GM11168 (cell line): Measurements from ENCODE around the gene INTS13.
"Not testable (repeated sequence)": the region's sequence is repeated elsewhere in the genome, so short reads cannot be mapped to it uniquely, and the experiment has no call there.

ENCODE experiments used
- in situ Hi-C: fragments of 300-500 bp; cut with MboI; formaldehyde crosslinking; loops from one replicate; pipeline ENCODE4 v1.12.0; 2022; ENCODE audit warnings: low sequenced_read_pairs; ENCODE audit not compliant: unreplicated experiment

Gene INTS13

DNA sequence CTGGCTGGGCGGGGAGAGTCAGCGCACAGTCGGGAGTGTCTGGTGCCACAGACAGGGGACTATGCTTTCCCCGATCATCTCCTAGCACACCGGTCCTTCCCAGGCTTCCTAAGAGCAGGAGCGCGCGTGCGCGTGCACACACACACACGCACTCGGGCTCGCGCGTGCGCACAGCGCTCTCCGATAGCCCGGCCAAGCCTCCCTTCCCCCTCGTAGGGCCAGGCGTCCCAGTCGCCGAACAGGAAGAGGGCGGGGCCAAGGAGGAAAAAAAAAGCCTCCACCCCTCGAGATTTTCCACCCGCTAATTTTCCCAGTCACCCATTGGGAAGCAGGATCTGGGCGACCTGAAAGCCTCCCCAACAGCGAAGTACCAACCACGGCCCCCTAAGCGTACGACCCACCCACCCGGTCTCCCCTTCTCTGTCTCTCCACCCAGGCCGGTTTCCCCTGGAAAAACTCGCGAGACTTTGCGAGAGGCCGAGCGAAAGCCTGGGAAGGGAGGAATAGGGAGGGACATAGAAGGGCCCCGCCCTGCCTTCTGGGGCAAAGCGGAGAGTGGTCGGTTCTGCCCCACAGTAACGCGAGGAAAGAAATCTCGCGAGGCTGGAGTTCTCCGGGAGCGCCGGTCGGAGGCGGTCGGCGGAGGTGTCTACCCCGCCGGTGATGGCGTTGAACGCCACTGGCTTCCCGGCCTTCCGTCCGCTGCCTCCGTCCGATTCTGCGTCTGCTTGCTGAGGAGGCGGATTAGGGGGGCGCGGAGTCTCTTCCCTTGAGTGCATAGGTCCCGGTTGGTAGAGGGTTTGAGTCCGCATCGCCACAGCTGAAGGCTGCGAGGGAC is at the start of gene INTS13, which contains the start of gene FGFR1OP2:
TSS of gene INTS13 (minus strand) at position 119 of the 838 bp plus-strand sequence. CDS start 1,178 bp downstream, outside the sequence.
TSS of gene FGFR1OP2 (plus strand) at position 608 of the 838 bp plus-strand sequence. CDS start 15,689 bp downstream, outside the sequence.
- in situ Hi-C loops, result no loop called here

DNA sequence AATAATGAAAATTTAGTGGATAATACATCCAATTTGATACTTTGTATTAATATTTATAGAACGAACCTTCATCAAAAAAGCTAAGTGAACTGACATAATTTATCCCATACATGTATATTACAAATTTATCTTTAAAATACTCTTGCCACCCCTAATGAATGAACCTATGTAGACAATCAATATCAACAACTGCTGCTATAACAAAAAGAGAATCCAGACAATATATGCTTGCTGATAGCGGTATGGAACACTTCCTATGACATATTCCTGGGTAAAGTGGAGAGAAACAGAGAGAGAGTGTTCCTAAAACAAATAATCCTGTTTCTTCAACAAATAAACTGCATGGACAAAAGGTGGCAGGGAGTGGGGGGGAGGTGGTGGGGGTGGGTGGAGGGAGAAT is 45.1 kb upstream of the INTS13 start:
- in situ Hi-C loops, result no loop called here

- in situ Hi-C loops, result no loop called here
Observed at GRCh38 chr12:26979733-26980132, 42.0 kb upstream of the INTS13 start.

DNA sequence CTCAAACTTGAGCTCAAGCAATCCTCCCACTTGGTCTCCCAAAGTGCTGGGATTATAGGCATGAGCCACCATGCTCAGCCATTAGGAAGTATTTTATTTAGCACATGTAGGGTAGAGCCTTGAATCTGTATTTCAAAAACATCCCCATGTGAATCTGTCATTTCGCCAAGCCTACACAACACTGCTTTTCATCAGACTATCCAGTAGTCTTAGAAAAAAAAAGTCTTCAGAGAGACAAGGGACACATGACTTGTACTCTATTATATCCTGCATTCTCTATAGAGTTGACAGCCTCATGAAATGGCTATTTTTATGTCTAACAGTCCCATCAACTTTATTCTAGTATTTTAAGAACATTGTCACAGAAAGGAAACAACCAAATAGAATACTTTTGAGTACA is 41.0 kb upstream of the INTS13 start:
- in situ Hi-C loops, result no loop called here

GRCh38 chr12:26976687-26977086 is 38.9 kb upstream of the INTS13 start:
- in situ Hi-C loops, result no loop called here

- in situ Hi-C loops, result no loop called here
Observed at GRCh38 chr12:26971963-26972362, 34.2 kb upstream of the INTS13 start.

- in situ Hi-C loops, result no loop called here
Observed at GRCh38 chr12:26970136-26970535, 32.4 kb upstream of the INTS13 start.

GRCh38 chr12:26966842-26967241 is 29.1 kb upstream of the INTS13 start:
- in situ Hi-C loops, result no loop called here

DNA sequence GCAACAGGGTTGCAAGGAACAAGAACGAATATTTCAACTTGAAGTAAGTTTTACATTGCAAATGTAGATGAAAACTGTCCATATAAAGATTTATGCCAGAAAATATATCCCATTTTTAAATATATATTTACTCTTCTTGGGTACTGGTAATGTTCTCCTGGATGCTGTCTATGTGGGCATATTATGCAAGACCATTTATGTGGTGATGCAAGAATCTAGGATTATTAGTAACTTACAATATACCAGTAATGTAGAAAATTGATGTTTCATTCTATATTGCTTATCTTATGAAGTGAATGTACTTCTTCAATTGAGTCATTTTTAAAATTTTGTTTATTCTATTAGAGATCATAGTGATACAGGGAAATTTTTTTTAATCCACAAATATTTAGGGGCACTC is 25.6 kb upstream of the INTS13 start:
- in situ Hi-C loops, result no loop called here

DNA sequence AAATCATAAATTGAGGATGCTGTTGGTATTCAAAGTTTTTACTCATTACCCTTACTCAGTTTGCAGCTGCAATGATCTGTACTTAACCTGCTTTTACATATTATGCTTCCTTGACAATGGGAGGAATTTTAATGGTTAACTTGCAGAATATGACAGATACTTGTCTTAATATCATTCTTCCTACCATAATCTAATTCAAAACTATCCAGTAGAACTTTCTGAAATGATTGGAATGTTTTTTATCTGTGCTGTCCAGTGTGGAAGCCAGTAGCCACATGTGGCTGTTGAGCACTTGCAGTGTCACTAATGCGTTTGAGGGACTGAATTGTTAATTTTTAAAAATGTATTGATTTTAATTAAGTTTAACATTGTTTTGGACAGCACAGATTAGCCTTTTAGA is 24.0 kb upstream of the INTS13 start:
- in situ Hi-C loops, result no loop called here

DNA sequence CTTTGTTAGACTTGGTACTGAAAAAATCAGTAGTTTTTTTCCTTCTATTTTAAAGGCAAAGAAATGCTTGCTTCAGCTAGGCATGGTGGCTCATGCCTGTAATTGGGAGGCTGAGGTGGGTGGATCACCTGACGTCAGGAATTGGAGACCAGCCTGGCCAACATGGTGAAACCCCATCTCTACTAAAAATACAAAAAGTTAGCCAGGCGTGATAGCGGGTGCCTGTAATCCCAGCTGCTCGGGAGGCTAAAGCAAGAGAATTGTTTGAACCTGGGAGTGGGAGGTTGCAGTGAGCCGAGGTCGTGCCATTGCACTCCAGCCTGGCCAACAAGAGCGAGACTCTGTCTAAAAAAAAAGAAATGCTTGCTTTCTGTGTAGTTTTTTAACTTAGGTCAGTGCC is 23.6 kb upstream of the INTS13 start:
- in situ Hi-C loops, result not testable (repeated sequence)

DNA sequence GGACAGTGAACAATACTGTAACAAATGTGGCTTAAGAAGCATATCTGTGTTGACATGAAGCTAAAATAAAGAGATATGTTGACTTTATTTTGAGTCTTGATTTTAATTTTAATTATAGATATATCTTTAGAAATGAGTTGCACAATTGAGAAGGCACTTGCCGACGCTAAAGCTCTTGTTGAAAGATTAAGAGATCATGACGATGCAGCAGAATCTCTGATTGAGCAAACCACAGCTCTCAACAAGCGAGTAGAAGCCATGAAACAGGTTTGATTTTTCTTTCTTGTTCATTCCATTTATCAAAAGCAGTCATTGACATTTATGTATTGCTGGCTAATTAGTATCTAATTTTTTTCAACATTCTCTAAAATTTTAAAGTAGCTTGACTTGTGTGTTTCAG is 16.2 kb upstream of the INTS13 start:
- in situ Hi-C loops, result no loop called here

GRCh38 chr12:26953447-26953846 is 15.7 kb upstream of the INTS13 start:
- in situ Hi-C loops, result no loop called here

- in situ Hi-C loops, result no loop called here
Observed at GRCh38 chr12:26948309-26948708, 10.5 kb upstream of the INTS13 start.

DNA sequence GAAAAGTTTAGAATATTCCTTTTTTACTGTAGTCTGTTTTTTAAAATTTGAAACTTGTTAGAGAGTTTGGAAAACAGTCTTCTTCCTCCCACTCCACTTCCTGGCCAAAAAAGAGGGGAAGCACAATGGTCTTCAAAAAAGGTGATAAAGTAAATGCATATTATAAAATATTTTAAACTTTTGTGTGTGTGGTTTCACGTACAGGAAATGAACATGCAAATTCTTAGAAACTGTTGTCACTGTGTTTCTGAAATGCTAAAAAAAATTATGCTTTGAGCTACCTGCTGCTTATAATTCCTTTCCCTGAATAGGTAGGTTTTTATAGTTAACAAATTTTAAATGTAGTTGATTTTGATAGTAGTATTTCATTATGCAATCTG is 3.4 kb upstream of the INTS13 start:
- in situ Hi-C loops, result no loop called here

DNA sequence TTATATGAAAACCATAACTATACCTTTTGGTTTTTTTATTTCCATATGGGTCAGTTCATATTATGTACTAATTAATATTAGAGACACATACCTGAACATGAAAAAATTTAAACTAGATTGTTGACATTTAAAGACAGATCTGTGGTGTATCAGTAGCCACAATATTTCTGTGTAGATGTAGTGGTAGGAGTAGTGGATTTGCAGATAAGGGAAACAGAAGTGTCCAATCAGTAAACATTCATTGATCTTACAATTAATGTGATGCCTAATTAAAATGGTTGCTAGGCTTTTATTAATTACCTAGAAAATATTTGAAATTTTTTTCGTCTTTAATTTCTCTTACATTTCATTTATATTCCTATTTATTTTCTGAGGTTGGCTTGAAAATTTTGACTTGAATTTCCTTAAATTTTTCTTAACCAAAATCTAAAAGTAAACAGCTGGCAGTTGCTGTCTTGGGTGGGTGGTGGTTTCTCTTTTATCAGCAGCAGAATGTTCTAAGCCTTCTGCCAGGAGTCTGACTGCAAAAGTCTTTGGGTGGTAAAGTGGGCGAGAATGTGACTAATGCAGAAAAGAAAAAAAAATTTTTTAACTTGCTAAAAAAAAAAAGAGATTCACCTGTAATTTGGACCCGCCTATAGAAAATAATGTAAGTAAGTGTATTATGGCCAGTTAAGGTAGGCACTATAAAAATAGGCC is 2.9 kb upstream of the INTS13 start:
- in situ Hi-C loops, result no loop called here

DNA sequence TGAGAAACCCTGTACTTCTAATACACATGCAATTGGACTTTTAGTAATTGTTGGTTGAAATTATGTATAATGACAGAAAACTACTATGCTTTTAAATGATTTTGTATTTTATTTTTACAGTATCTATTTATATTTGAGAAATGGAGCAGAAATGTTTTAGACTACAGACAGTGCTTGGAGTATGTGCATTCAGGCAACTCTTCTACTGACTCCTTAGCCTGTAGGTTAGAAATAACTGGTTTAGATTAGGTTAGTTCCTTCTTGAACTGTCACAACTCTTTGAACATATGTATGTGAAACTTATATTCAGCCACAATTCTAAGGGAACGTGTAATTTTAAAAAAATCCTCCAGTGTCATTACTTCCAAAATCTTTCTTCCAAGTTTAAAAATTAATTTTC is 2.2 kb upstream of the INTS13 start:
- in situ Hi-C loops, result no loop called here

DNA sequence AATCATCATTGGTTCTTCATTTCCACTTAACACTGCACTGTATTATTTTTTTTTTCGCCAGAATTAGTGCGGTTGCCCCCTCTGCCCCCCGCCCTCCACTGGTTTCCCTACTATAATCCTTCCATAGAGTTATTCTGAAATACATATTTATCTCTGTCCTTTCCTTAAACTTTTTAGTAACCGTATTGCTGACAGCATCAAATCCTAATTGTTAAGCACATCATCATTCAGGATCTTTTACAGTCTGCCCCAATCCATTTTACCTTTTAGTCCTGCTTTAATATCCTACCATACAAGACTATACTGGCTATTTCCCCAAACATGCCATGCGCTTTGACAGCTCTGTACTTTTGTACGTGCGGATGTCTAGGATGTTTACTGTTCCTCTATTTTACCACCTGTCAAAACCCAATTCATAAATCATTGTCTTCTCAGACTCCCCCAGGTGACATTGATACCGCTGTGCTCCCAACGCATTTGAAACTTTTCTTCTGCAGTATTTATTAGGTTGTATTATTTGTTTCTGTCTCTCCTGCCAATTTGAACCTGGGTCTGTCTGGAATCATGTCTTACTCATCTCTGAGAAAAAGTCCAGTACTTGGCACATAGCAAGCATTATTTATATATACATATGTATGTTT is 1.5 kb upstream of the INTS13 start:
- in situ Hi-C loops, result no loop called here

- in situ Hi-C loops, result no loop called here
Observed at GRCh38 chr12:26938701-26939062, 901 bp upstream of the INTS13 start.

GRCh38 chr12:26937443-26937862 is 328 bp downstream of the INTS13 start:
- in situ Hi-C loops, result no loop called here
